NCI-H1048 (cell line): ENCODE data around the gene TMEM106C.

Experiments
- DNase-seq: peaks from one replicate; lab custom pipeline; 2025; lab: John Stamatoyannopoulos, UW

The TMEM106C gene

GRCh38 chr12:47979686-47980085, 16.3 kb downstream of the TMEM106C start:
- no peak for DNase-seq

- DNase-seq, result no peak
These were observed 16.8 kb downstream of the TMEM106C start for GRCh38 chr12:47980197-47980596.

GRCh38 chr12:47980779-47981495, 17.5 kb downstream of the TMEM106C start:
- DNase-seq, result no peak

GRCh38 chr12:47981496-47982260, 18.3 kb downstream of the TMEM106C start:
- no peak for DNase-seq

GRCh38 chr12:47982311-47982710, 18.9 kb downstream of the TMEM106C start:
- no peak for DNase-seq

- DNase-seq, result no peak
These were observed 19.4 kb downstream of the TMEM106C start for GRCh38 chr12:47982770-47983169.

GRCh38 chr12:47983541-47984115, 20.2 kb downstream of the TMEM106C start:
- no peak for DNase-seq

- no peak for DNase-seq
These were observed 21.0 kb downstream of the TMEM106C start for GRCh38 chr12:47984331-47984801.

- no peak for DNase-seq
These were observed 22.3 kb downstream of the TMEM106C start for GRCh38 chr12:47985596-47986290.

GRCh38 chr12:47986291-47986660, 22.9 kb downstream of the TMEM106C start:
- no peak for DNase-seq

- no peak for DNase-seq
These were observed 23.4 kb downstream of the TMEM106C start for GRCh38 chr12:47986832-47987231.

GRCh38 chr12:47987411-47988072, 24.1 kb downstream of the TMEM106C start:
- DNase-seq, result no peak

GRCh38 chr12:47988073-47989022, 25.0 kb downstream of the TMEM106C start:
- DNase-seq, result no peak

GRCh38 chr12:47989023-47989417, 25.6 kb downstream of the TMEM106C start:
- no peak for DNase-seq

GRCh38 chr12:47989666-47990065, 26.3 kb downstream of the TMEM106C start:
- no peak for DNase-seq

- no peak for DNase-seq
These were observed 27.1 kb downstream of the TMEM106C start for GRCh38 chr12:47990351-47991105.

GRCh38 chr12:47991106-47992061, 28.0 kb downstream of the TMEM106C start:
- no peak for DNase-seq

GRCh38 chr12:47992776-47993175, 29.4 kb downstream of the TMEM106C start:
- DNase-seq, result no peak

- no peak for DNase-seq
These were observed 30.1 kb downstream of the TMEM106C start for GRCh38 chr12:47993491-47993890.
